Measurements from ENCODE around the gene HECTD4. TPM values are rescaled to one million over a fixed set of nuclear protein-coding genes. Genes with fewer than 3 reads are reported as not detected.

The HECTD4 gene
- total and polyA plus RNA-seq, 7 donors, result 2.1 to 22.8 (median 14.6) TPM

- Histone ChIP-seq H3K27ac (peak overlapping the region; percentile 34), H3K27me3 (ENCODE audit: insufficient read depth in 3 of 3, low read length in 2 of 3) (no peaks in the 10 kb centered on the region), H3K4me1 (peaks cover 15% of the 10 kb centered on the region), H3K36me3 (ENCODE audit: insufficient read depth in 1 of 2, low read depth in 1 of 2) (peaks cover 0 to 34% of the 10 kb centered on the region in 2 donors), H3K9me3 (no peaks in the 10 kb centered on the region), H3K4me3 (no peak overlapping the region)
- ATAC-seq, result peak in 1 of 4 donors; percentile 48
- no peak for DNase-seq
- intact Hi-C loops (cut with DNase I), result no loop called here
- TF ChIP-seq CTCF (IDR thresholded peaks at IDR 0.05), result no peak
- 69 to 75% (median 70%) methylated on average over 3 of the region's 3 CpGs for WGBS, 3 donors
These were observed 79.2 kb downstream of the HECTD4 start for GRCh38 chr12:112303004-112303403.

GRCh38 chr12:112299704-112300103 lies 82.5 kb downstream of the HECTD4 start:
- no peaks in the 10 kb centered on the region for H3K27me3 ChIP-seq (ENCODE audit: insufficient read depth in 3 of 3, low read length in 2 of 3)
- peaks cover 0 to 26% of the 10 kb centered on the region in 2 donors for H3K36me3 ChIP-seq (ENCODE audit: insufficient read depth in 1 of 2, low read depth in 1 of 2)
- ATAC-seq, result peak in 2 of 4 donors; percentile 32 to 47
- peaks cover 4% of the 10 kb centered on the region for H3K4me1 ChIP-seq
- no peak for DNase-seq
- TF ChIP-seq CTCF (IDR thresholded peaks at IDR 0.05), result no peak
- H3K27ac ChIP-seq, result peak overlapping the region; percentile 43
- intact Hi-C loops (cut with DNase I), result loop anchor here in 1 of 2 donors (5.0 kb wide), 1 partner anchor 88 kb away; no protein-coding TSS in a partner anchor
- no peak overlapping the region for H3K4me3 ChIP-seq
- H3K9me3 ChIP-seq, result no peaks in the 10 kb centered on the region
- WGBS, 3 donors, result 29 to 38% (median 32%) methylated on average over 3 of the region's 3 CpGs

GRCh38 chr12:112297188-112297587 lies 85.0 kb downstream of the HECTD4 start:
- no peak for ATAC-seq
- Histone ChIP-seq H3K27ac (no peak overlapping the region), H3K36me3 (ENCODE audit: insufficient read depth in 1 of 2, low read depth in 1 of 2) (peaks cover 0 to 21% of the 10 kb centered on the region in 2 donors), H3K4me3 (no peak overlapping the region), H3K9me3 (no peaks in the 10 kb centered on the region), H3K27me3 (ENCODE audit: insufficient read depth in 3 of 3, low read length in 2 of 3) (no peaks in the 10 kb centered on the region), H3K4me1 (peaks cover 4% of the 10 kb centered on the region)
- no peak for TF ChIP-seq CTCF (IDR thresholded peaks at IDR 0.05)
- DNase-seq, result no peak
- intact Hi-C loops (cut with DNase I), result loop anchor here in 1 of 2 donors (5.0 kb wide), 1 partner anchor 90 kb away; no protein-coding TSS in a partner anchor

GRCh38 chr12:112296183-112296582 lies 86.0 kb downstream of the HECTD4 start:
- WGBS, 3 donors, result 93 to 99% (median 96%) methylated on average over 3 of the region's 3 CpGs
- no peak for ATAC-seq

More at GRCh38 chr12:112296183-112296582, 86.0 kb downstream of the HECTD4 start:
- peaks cover 4% of the 10 kb centered on the region for H3K4me1 ChIP-seq
- TF ChIP-seq CTCF (IDR thresholded peaks at IDR 0.05), result no peak
- H3K27ac ChIP-seq, result no peak overlapping the region
- intact Hi-C loops (cut with DNase I), result loop anchor here in 1 of 2 donors (5.0 kb wide), 1 partner anchor 91 kb away; no protein-coding TSS in a partner anchor
- H3K4me3 ChIP-seq, result no peak overlapping the region
- DNase-seq, result no peak
- H3K36me3 ChIP-seq (ENCODE audit: insufficient read depth in 1 of 2, low read depth in 1 of 2), result peaks cover 0 to 11% of the 10 kb centered on the region in 2 donors
- H3K9me3 ChIP-seq, result no peaks in the 10 kb centered on the region
- no peaks in the 10 kb centered on the region for H3K27me3 ChIP-seq (ENCODE audit: insufficient read depth in 3 of 3, low read length in 2 of 3)

All from psoas muscle (tissue), 8 donors.